T-helper 9 cell (primary cell): ENCODE data around the gene ALDH1A2.

Source experiments
- DNase-seq: peaks from one replicate; pipeline ENCODE4 v3.0.0-alpha.2; 2020

The ALDH1A2 gene

GRCh38 chr15:57993409-57994145 is 71.9 kb downstream of the ALDH1A2 start:
- DNase-seq: no peak

- DNase-seq: no peak
Measured at GRCh38 chr15:57992761-57993355, 72.7 kb downstream of the ALDH1A2 start.

DNA sequence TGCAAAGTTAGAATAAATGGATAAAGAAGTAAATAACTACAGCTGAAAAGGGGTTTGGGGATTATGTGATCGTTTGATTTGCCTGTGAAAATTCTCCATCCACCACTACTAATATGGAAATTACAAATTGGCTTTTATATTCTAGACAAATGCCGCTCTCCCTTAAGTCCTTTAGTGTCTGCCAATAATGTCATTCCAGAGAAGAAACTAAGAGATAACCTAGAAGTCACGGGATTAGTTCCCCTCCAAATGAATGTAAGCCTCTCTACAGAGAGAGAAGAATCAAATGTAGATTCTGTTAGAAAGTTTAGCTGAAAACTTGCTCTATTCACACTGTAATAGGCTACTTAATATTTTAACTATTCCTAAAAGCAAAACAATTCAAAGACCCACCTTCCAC is 92.0 kb downstream of the ALDH1A2 start:
- DNase-seq: no peak

DNA sequence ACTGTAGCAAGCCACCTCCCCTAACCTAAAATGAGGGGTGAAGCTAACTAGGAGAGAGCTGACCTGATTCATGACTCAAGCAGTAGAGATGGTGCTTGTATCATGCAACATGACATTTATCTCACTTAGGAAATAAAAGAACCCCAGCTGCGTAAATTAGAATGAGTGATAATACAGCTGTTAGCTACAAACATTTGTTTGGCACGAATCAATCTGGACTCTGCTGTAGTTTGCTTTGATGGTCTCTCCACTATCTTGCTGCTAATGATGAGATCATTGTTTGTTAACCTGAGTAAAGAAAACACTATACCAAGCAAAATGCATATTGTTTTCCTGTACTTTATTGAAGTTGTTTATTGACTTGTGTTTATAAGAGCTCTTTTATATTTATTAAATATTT is 92.6 kb downstream of the ALDH1A2 start:
- no peak for DNase-seq

- DNase-seq: no peak
Measured at GRCh38 chr15:57969996-57970395, 95.5 kb downstream of the ALDH1A2 start.

DNA sequence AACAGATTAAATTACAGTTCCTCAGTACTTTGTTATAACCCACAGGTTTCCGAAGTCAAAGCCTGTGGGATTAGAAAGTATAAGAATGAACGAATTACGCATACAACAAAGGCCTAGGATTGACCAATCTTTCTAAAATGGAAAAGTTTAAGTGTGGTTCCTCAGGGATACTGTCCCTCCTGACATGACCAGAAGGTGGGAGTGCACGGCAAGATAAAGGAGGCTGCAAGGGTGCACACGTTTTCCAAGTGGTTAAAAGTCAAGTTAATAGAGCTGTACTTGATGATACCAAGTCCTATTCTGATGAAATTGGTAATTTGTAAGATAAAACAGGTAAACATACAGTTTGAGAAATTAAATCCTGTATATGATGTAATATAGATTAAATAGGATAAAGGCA is 96.2 kb downstream of the ALDH1A2 start:
- no peak for DNase-seq

DNA sequence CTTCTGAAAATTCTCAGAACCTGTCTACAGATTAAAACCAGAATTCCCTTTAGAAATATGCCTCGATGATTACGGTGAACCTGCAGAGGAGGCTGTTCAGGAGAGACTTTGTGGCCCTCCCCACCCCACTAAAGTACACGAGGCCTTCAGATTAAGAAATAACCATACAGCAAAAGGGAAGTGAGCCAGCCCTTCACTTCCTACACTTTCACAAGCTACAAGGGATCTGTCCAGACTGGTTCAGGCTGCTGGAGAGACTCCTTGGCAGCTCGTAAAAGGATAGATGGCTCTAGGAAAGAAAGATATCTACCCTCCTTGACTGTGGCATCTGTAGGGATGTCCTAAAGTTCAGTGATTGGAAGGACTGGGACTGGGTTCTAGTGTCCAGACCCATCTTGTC is 102.6 kb downstream of the ALDH1A2 start:
- no peak for DNase-seq

DNA sequence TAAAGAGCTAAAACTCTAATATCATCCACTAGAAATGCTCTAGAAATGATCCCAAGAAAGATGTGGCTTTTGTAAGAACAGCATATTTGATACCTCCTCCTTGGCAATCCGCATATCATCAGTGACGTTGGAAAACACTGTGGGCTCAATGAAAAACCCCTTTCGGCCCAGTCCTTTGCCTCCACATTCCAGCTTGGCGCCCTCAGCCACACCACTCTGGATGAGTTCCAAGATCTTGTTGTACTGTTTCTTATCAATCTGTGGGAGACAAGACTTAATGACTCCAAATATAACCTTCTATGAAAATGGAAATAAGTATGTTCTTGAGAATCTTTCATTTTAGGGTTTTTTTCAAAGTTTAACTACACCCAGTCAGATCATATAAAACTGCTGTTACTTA is 103.6 kb downstream of the ALDH1A2 start:
- no peak for DNase-seq

DNA sequence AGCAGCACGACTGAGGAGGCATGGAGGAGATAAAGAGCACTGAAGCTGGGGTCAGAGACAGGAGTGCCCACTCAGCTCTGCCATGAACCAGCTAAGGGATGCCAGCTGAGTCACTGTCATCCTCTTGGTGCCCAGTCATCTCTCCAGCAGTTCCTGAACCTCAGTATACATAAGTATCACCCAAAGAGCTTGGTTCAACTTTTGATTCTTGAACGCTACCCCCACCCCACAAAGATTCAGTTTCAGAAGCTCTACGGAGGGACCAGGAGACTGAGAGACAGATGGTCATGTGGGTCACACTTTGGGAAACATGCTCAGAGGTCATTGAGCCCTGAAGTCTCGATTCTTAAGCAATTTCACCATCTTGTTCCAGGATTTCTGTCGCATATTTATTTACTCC is 108.4 kb downstream of the ALDH1A2 start:
- no peak for DNase-seq

DNA sequence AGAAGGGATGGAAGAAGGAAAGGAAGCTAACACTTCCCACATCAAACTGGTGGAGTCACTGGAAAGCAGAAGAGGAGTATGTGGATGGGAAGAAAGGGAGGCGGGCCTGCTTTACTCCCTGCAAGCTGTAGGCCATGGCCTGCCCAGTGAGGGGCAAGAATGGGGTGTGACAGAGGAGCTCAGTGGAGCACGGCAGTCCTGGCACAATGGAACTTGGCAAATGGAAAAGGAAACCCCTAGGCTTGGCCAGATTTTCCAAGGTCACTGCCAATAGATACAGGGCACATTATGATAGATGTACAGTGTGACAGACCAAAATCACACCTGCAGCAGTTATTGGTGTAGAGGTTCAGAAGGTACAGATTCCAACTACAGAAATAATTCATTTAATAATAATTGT is 111.6 kb downstream of the ALDH1A2 start:
- no peak for DNase-seq

DNA sequence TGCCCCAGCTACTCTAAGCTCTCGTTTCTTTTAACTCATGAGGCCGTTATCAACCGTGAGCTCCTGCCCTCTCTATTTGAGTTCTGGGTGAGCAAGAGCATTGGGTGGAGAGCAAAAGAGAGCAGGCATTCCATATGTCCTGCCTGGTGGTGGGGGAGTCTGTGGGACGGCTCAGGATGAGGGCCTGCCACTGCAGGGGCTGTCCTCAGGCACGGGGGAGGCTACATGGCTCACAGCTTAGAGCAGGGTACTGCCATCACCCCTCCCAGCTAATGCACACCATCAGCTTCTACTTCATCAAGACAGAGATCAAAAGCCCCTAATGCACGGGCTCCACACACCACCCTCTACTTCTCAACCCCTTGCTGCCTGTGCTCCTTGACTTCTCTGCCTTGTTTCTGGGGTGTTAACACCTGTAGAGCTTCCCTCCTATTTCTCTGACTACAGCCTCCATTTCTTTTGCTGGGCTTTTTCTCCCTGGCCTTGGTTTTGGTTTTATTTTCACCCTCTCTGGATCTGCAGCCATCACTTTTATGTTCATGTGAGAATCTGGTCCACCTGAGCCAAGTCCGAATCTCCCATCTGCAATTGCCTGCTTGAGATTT is 114.1 kb downstream of the ALDH1A2 start:
- no peak for DNase-seq

- no peak for DNase-seq
Measured at GRCh38 chr15:57950381-57950946, 115.0 kb downstream of the ALDH1A2 start.

- DNase-seq: no peak
Measured at GRCh38 chr15:57949374-57949943, 116.1 kb downstream of the ALDH1A2 start.

DNA sequence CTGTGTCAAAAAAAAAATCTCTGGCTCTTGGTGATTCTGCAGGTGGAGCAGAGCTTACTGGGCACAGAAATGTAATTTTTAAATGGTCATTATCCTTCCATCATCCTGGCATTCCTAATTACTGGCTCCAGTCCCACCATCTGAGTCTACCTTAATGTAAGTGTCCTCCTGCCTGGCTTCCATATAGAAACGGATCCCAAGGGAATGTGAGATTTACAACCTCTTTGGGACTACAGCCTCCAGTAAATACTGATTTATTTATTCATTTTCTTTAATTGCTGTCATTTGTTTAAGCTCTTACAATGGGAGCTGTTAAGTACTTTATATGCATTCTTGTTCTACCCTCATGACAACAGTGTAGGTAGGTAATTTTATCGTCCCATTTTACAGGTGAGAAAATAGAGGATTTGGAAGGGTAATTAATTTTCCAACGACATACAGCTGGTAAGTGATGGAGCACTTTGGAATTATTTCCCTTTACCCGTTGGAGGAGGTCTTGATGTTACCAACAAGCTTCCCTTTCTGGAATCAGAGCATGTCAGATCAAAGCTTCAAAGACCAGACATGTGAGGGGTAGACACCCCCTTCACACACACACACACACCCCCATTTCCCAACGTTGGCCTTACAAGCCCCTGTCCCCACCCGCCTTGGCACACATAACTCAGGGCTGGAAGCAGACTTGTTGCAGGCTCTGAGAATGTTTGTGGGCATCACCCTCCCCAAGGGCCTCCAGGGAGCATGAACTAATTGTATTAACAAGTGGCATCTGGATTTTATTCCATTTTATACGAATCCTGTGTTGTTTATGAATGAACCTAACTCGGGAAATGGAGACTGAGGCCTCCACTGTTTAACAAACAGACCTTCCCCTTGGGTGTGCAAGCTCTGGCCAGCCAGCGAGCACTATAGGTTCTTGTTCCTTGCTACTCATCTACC is 116.9 kb downstream of the ALDH1A2 start:
- no peak for DNase-seq

GRCh38 chr15:57947781-57948180 is 117.7 kb downstream of the ALDH1A2 start:
- no peak for DNase-seq

DNA sequence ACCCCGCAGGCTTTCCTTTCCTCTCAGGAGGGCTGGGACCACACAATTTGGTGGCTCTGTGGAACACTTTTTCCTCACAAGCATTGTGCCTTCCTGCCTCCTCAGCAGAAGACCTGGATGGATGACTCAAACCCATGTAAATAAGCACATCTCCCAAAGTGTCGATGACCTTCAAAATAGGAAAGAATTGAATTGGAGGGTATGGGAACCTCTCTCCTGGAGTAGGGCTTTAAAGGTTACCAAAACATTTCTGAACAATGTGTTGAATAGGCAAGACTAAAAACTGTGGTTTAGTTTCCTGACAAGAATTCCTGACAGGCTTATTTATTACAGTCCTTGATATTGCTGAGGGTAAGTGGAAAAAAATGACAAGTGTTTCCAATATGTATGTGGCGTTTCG is 118.2 kb downstream of the ALDH1A2 start:
- no peak for DNase-seq

- DNase-seq: no peak
Measured at GRCh38 chr15:57946491-57947048, 118.9 kb downstream of the ALDH1A2 start.

DNA sequence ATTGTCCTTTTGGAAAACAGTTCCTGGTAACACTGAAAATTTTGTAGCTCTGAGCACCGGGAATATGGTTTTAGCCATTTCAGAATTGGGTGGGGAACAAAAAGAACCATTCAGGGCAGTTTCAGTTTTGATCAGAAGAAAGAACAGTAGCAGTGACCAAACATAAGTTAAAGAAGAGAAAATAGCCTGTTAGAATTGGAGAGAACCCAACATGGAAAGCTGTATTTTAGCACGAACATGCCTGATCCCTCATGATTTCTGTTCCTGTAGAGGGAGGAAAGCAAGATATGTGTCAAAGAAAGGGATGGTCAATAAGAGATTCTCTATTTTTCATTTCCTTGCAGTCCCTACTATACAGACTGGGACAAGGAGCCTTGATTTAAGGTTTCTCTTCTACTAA is 119.9 kb downstream of the ALDH1A2 start:
- DNase-seq: no peak

DNA sequence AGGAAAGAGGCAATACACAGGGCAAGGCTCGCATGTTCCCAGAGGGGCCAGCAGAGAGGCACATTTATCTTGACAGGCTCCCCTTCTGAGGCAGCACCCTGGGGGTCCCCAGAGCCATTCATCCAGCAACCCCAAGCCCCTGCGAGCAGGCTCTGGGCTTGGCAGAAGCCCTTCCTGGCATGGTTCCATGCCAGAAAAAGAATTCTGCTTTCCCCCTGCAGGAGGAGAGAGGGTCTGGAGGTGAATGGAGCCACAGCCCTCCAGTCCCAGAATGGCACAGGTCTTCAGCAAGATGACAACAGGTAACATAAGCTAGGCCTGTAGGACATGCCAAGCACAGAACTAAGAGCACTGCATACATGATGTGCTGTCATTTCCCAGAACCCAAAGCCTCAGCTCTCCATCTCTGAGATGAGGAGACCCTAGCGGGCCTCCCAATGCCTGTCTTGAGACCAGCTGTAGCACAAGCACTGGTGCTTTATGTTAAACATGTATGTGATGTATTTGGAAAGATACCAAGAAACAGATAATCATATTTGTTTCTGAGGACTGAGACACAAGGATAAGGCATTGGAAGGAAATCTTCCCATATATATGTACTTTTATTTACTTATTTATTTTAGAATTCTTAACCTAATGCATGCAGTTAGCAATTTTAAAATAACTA is 121.6 kb downstream of the ALDH1A2 start:
- no peak for DNase-seq

GRCh38 chr15:57943171-57943570 is 122.3 kb downstream of the ALDH1A2 start:
- no peak for DNase-seq

GRCh38 chr15:57941816-57942215 is 123.7 kb downstream of the ALDH1A2 start:
- no peak for DNase-seq

DNA sequence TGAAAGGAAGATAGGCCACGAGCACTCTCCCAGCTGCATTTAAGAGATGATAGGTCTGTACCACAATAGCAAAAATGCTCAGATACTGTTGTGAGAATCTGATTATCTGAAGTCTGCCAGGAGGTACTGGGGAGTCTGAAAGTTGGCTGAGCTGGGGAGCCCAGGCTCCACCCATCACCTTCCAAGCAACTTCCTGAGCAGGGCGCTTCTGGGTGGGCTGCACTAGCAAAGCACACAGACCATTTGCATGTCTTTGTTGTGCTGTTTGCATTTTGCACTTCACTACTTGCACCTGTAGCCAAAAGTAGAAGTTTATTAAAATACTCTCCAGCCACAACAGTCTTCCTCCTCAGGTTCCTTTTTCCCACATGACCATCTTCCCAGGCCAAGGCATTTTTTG is 133.2 kb downstream of the ALDH1A2 start:
- no peak for DNase-seq
